ENCODE data around the gene IGF2BP2.

- no peak for TF ChIP-seq EP300 (IDR thresholded peaks at IDR 0.05)
- no peak for TF ChIP-seq CTCF (IDR thresholded peaks at IDR 0.05)
- TF ChIP-seq REST (IDR thresholded peaks at IDR 0.05) = no peak
- TF ChIP-seq CEBPB (IDR thresholded peaks at IDR 0.05) = no peak
- TF ChIP-seq CHD4 (IDR thresholded peaks at IDR 0.05; ENCODE audit: borderline replicate concordance) = no peak
- no peak for TF ChIP-seq BHLHE40 (IDR thresholded peaks at IDR 0.05; ENCODE audit: low read depth, low read length)
- TF ChIP-seq ZC3H11A (IDR thresholded peaks at IDR 0.05) = no peak
- TF ChIP-seq ELK1 (IDR thresholded peaks at IDR 0.05; ENCODE audit: low read depth, low read length) = no peak
- TF ChIP-seq RFX5 (IDR thresholded peaks at IDR 0.05) = no peak
- no peak for TF ChIP-seq MAX (IDR thresholded peaks at IDR 0.05)
- no peak for TF ChIP-seq PBX3 (IDR thresholded peaks at IDR 0.05)
- no peak for TF ChIP-seq NR3C1 (IDR thresholded peaks at IDR 0.05)
Observed at GRCh38 chr3:185818267-185818875, 6.5 kb downstream of the IGF2BP2 start.

Measured in A549 (cell line).